ENCODE measurements around the gene BCL7B.
A peak's percentile ranks its signal among the peaks of the same experiment; 100 is the strongest.
"Not testable (repeated sequence)": the region's sequence is repeated elsewhere in the genome, so short reads cannot be mapped to it uniquely, and the experiment has no call there.

BCL7B gene

GRCh38 chr7:73557397-73558257, at the start of gene BCL7B:
TSS of gene BCL7B (minus strand) at chr7:73557690. CDS start at chr7:73557578, 112 bp downstream.
- no peak for DNase-seq (ENCODE audit: low read depth, low spot score)

GRCh38 chr7:73605601-73606220, 48.2 kb upstream of the BCL7B start:
- DNase-seq (ENCODE audit: low read depth, low spot score) = no peak

- DNase-seq (ENCODE audit: low read depth, low spot score) = no peak
Measured at GRCh38 chr7:73602721-73603651, 45.5 kb upstream of the BCL7B start.

- DNase-seq (ENCODE audit: low read depth, low spot score) = no peak
Measured at GRCh38 chr7:73599916-73600315, 42.4 kb upstream of the BCL7B start.

GRCh38 chr7:73599151-73599882, 41.8 kb upstream of the BCL7B start:
- DNase-seq (ENCODE audit: low read depth, low spot score) = no peak

GRCh38 chr7:73597978-73598782, 40.7 kb upstream of the BCL7B start:
- DNase-seq (ENCODE audit: low read depth, low spot score) = no peak

GRCh38 chr7:73596191-73597065, 38.9 kb upstream of the BCL7B start:
- DNase-seq (ENCODE audit: low read depth, low spot score) = no peak

- no peak for DNase-seq (ENCODE audit: low read depth, low spot score)
Measured at GRCh38 chr7:73595358-73595757, 37.9 kb upstream of the BCL7B start.

GRCh38 chr7:73593207-73594045, 35.9 kb upstream of the BCL7B start:
- no peak for DNase-seq (ENCODE audit: low read depth, low spot score)

- DNase-seq (ENCODE audit: low read depth, low spot score) = no peak
Measured at GRCh38 chr7:73586911-73587310, 29.4 kb upstream of the BCL7B start.

GRCh38 chr7:73585196-73585595, 27.7 kb upstream of the BCL7B start:
- DNase-seq (ENCODE audit: low read depth, low spot score) = no peak

- no peak for DNase-seq (ENCODE audit: low read depth, low spot score)
Measured at GRCh38 chr7:73582664-73583202, 25.2 kb upstream of the BCL7B start.

- not testable (repeated sequence) for DNase-seq (ENCODE audit: low read depth, low spot score)
Measured at GRCh38 chr7:73581006-73581405, 23.5 kb upstream of the BCL7B start.

GRCh38 chr7:73578342-73579128, 21.0 kb upstream of the BCL7B start, which contains the start of gene TBL2:
TSS of gene TBL2 (minus strand) at chr7:73578579. CDS start at chr7:73578549, 30 bp downstream.
- DNase-seq (ENCODE audit: low read depth, low spot score) = peak; percentile 96

GRCh38 chr7:73577627-73578341, 20.3 kb upstream of the BCL7B start:
- no peak for DNase-seq (ENCODE audit: low read depth, low spot score)

GRCh38 chr7:73573791-73574190, 16.3 kb upstream of the BCL7B start:
- no peak for DNase-seq (ENCODE audit: low read depth, low spot score)

GRCh38 chr7:73573276-73573675, 15.8 kb upstream of the BCL7B start:
- DNase-seq (ENCODE audit: low read depth, low spot score) = no peak

All from brain pericyte (primary cell).